ENCODE measurements around the gene IKZF5. TPM values are rescaled to one million over a fixed set of nuclear protein-coding genes. Genes with fewer than 3 reads are reported as not detected.

Gene IKZF5
- total and polyA plus RNA-seq, 2 donors from 2014 or later: 7.3 to 17.1 TPM

- Histone ChIP-seq H3K4me3 (ENCODE audit: low read length in 3 of 3) (peak overlapping the region; percentile 76 to 88 (median 82)), H3K27ac (ENCODE audit: low read depth in 2 of 2, low read length in 2 of 2) (peak overlapping the region in 1 of 2 donors; percentile 55), H3K27me3 (ENCODE audit: control insufficient read depth, insufficient read depth, low read length) (no peaks in the 10 kb centered on the region), H3K36me3 (ENCODE audit: control insufficient read depth in 2 of 3, insufficient read depth in 3 of 3, low read length in 3 of 3) (no peaks in the 10 kb centered on the region), H3K4me1 (ENCODE audit: control insufficient read depth in 2 of 3, insufficient read depth in 2 of 3, low read depth in 1 of 3, low read length in 3 of 3) (peaks cover 0 to 8% (median 0%) of the 10 kb centered on the region in 3 donors), H3K9ac (ENCODE audit: low read length in 3 of 3) (peak overlapping the region; percentile 21 to 79 (median 63)), H3K9me3 (ENCODE audit: control insufficient read depth in 2 of 3, insufficient read depth in 1 of 3, low read length in 3 of 3) (no peaks in the 10 kb centered on the region)
- peak in 4 of 5 donors; percentile 18 to 76 (median 42) for DNase-seq
- intact Hi-C loops (cut with DNase I): no loop called here
- no peak for FAIRE-seq
- TF ChIP-seq CTCF (IDR thresholded peaks at IDR 0.05; ENCODE audit: borderline replicate concordance, extremely low read depth, insufficient read depth): no peak
Measured at GRCh38 chr10:123009105-123009820, 668 bp upstream of the IKZF5 start.

- FAIRE-seq (no peak), DNase-seq (peak in 4 of 5 donors; percentile 37 to 79 (median 60))
Measured at GRCh38 chr10:123007558-123008354, 839 bp downstream of the IKZF5 start.

GRCh38 chr10:123004298-123004697 lies 4.3 kb downstream of the IKZF5 start:
- FAIRE-seq: no peak
- intact Hi-C loops (cut with DNase I): no loop called here
- no peak for TF ChIP-seq CTCF (IDR thresholded peaks at IDR 0.05; ENCODE audit: borderline replicate concordance, extremely low read depth, insufficient read depth)
- no peaks in the 10 kb centered on the region for H3K27me3 ChIP-seq (ENCODE audit: control insufficient read depth, insufficient read depth, low read length)
- DNase-seq: no peak
- H3K9me3 ChIP-seq (ENCODE audit: control insufficient read depth in 2 of 3, insufficient read depth in 1 of 3, low read length in 3 of 3): no peaks in the 10 kb centered on the region
- no peaks in the 10 kb centered on the region for H3K36me3 ChIP-seq (ENCODE audit: control insufficient read depth in 2 of 3, insufficient read depth in 3 of 3, low read length in 3 of 3)
- H3K4me1 ChIP-seq (ENCODE audit: control insufficient read depth in 2 of 3, insufficient read depth in 2 of 3, low read depth in 1 of 3, low read length in 3 of 3): peaks cover 0 to 13% (median 0%) of the 10 kb centered on the region in 3 donors
- no peak overlapping the region for H3K4me3 ChIP-seq (ENCODE audit: low read length in 3 of 3)
- no peak overlapping the region for H3K27ac ChIP-seq (ENCODE audit: low read depth in 2 of 2, low read length in 2 of 2)
- no peak overlapping the region for H3K9ac ChIP-seq (ENCODE audit: low read length in 3 of 3)

More at GRCh38 chr10:123007558-123008354, 839 bp downstream of the IKZF5 start:
- intact Hi-C loops (cut with DNase I): no loop called here
- Histone ChIP-seq H3K4me1 (ENCODE audit: control insufficient read depth in 2 of 3, insufficient read depth in 2 of 3, low read depth in 1 of 3, low read length in 3 of 3) (peaks cover 0 to 8% (median 0%) of the 10 kb centered on the region in 3 donors), H3K4me3 (ENCODE audit: low read length in 3 of 3) (peak overlapping the region; percentile 66 to 93 (median 88)), H3K27ac (ENCODE audit: low read depth in 2 of 2, low read length in 2 of 2) (peak overlapping the region; percentile 83 to 91), H3K36me3 (ENCODE audit: control insufficient read depth in 2 of 3, insufficient read depth in 3 of 3, low read length in 3 of 3) (no peaks in the 10 kb centered on the region), H3K9me3 (ENCODE audit: control insufficient read depth in 2 of 3, insufficient read depth in 1 of 3, low read length in 3 of 3) (no peaks in the 10 kb centered on the region), H3K27me3 (ENCODE audit: control insufficient read depth, insufficient read depth, low read length) (no peaks in the 10 kb centered on the region), H3K9ac (ENCODE audit: low read length in 3 of 3) (peak overlapping the region; percentile 52 to 92 (median 71))
- TF ChIP-seq CTCF (IDR thresholded peaks at IDR 0.05; ENCODE audit: borderline replicate concordance, extremely low read depth, insufficient read depth): no peak

All from kidney (tissue), 14 donors.